Activated CD8-positive, alpha-beta memory T cell treated with anti-CD3 and anti-CD28 coated beads, Interleukin-2, amount 50 U/mL, for 24 hours (primary cell): ENCODE results near the gene DCUN1D2.
"Not testable (repeated sequence)": the region's sequence is repeated elsewhere in the genome, so short reads cannot be mapped to it uniquely, and the experiment has no call there.

Experiments
- DNase-seq: peaks from one replicate; pipeline ENCODE4 v3.0.0-alpha.2; 2020; ENCODE audit errors: extremely low read depth

Gene DCUN1D2

DNA sequence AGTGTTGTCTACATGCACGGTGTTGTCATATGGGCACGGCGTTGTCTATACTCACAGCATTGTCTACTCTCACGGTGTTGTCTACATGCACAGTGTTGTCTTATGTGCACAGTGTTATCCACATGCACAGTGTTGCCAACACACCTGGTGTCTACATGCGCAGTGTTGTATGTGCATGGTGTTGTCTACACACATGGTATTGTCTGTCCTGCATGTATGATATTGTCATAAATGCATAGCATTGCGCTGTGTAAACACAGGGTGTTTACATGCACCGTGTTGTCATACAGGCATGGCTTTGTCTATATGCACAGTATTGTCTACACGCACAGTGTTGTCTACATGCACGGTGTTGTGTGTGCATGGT, 44.0 kb downstream of the DCUN1D2 start:
- no peak for DNase-seq

DNA sequence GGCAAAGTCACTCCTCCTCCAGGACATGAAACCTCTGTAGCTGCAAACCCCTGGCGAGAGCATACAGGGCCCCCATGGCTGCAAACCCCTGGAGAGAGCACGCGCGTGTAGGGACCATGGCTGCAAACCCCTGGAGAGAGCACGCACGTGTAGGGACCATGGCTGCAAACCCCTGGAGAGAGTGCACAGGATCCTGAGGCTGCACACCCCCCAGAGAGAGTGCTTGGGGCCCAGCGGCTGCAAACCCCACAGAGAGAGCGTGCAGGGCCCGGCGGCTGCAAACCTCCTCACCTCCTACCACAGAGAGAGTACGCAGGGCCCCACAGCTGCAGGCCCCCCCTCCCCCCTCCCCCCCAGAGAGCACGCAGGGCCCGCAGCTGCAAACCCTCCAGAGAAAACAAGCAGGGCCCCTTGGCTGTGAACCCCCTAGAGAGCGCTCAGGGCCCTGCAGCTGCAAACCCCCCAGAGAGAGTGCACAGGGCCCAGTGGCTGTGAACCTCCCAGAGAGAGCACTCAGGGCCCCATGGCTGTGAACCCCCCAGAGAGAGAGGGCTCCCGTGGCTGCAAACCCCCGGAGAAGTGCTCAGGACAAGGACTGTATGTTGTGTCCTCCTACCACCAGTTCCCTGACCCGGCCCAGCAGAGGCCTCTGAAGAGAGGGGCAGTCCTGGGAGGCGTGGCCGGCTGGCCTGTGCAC, 44.6 kb downstream of the DCUN1D2 start:
- no peak for DNase-seq

DNA sequence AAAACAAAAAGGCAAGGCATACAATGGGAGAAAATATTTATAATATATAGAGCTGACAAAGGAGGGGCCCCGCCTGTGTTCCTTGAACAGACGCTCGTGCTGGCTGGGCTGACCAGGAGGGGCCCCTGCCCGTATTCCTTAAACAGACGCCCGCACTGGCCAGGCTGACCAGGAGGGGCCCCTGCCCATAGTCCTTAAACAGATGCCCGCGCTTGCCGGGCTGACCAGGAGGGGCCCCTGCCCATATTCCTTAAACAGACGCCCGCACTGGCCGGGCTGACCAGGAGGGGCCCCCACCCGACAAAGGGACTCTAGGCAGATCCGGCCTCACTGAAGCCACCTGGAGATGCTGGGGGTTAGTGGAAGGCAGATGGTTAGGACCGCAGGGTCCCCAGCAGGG, 46.5 kb downstream of the DCUN1D2 start:
- no peak for DNase-seq

DNA sequence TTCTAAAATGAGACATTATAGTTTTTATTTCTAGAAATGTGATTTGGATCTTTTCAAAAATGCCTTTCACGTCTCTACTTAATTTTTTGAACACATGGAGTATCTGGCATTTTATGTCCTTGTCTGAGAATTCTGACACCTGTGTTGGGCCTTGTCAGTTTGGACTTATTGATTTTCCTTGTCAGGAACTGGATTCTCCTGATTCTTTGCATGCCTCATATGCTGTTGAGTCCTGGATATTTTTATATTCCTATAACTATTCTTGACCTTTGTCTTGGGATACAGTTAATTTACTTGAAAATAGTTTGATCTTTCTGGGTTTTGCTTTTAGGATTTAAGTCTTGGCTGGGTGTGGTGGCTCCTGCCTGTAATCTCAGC, 47.5 kb downstream of the DCUN1D2 start:
- DNase-seq = no peak

DNA sequence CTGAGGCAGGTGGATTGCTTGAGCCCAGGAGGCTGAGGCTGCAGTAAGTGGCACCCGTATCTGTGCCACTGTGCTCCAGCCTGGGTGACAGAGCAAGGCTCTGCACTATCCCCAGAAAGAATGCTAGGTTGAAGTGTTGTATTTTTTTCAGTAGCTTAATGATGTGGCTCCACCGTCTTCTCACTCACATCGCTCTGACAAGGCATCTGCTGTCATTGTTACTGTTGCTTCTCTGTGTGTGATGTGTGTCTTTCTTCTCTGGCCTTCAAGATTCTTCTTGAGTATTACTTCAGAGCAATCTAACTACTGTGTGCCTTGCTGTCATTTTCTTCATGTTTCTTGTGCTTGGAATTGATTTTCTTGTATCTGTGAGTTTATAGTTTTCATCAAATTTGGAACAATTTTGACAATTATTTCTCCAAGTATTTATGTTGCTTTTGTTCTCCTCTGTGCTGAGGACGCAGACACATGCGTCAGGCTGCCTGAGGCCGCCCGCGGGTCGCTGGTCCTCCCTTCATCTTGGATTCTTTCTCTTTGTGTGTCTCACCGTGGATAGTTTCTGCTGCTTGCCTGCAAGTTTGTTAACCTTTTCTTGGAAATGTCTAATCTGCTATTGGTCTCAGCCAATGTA, 48.0 kb downstream of the DCUN1D2 start:
- no peak for DNase-seq

DNA sequence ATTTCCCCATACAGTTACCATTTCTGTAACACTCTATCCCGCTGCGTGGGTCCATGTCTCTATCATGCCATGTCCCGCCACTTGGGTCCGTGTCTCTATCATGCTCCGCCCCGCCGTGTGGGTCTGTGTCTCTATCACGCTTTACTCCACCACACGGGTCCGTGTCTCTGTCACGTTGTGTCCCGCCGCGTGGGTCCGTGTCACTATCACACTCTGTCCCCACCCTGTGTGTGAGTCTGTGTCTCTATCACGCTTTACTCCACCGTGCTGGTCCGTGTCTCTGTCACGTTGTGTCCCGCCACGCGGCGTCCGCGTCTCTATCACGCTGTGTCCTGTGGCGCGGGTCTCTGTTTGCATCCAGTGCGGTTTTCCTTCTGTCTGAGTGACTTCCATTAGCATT, 48.9 kb downstream of the DCUN1D2 start:
- DNase-seq = no peak

DNA sequence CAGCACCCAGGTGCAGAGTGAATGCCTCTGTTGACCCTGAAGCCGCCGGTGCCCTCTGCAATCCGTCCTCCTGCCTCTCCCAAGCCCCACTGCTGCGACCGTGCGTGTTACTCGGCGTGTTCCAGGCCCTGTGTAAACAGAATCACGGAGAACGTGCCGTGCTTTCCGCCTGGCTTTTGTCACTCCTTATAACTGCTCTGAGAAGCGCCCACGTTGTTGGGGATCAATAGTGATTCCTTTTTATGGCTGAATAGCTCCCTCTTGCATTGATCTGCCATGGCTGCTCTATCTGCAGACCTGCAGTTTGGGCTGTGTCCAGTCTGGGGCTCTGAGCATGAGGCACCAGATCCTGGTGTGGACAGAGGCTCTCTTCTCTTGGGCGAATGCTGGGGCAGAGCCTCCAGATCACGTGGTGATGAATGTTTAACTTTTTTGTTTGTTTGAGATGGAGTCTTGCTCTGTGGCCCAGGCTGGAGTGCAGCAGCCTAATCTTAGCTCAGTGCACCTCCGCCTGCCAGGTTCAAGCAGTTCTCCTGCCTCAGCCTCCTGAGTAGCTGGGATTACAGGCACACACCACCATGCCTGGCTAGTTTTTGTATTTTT, 53.0 kb downstream of the DCUN1D2 start:
- DNase-seq = no peak

DNA sequence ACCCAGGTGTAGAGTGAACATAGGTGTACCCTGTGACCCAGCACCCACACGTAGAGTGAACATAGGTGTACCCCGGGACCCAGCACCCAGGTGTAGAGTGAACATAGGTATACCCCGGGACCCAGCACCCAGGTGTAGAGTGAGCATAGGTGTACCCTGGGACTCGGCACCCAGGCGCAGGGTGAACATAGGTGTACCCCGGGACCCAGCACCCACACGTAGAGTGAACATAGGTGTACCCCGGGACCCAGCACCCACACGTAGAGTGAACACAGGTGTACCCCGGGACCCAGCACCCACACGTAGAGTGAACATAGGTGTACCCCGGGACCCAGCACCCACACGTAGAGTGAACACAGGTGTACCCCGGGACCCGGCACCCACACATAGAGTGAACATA, 53.6 kb downstream of the DCUN1D2 start:
- DNase-seq = not testable (repeated sequence)

DNA sequence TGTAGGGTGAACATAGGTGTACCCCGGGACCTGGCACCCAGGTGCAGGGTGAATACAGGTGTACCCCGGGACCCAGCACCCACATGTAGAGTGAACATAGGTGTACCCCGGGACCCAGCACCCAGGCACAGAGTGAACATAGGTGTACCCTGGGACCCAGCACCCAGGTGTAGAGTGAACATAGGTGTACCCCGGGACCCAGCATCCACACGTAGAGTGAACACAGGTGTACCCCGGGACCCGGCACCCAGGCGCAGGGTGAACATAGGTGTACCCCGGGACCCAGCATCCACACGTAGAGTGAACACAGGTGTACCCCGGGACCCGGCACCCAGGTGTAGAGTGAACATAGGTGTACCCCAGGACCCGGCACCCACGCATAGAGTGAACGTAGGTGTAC, 54.6 kb downstream of the DCUN1D2 start:
- DNase-seq = not testable (repeated sequence)

DNA sequence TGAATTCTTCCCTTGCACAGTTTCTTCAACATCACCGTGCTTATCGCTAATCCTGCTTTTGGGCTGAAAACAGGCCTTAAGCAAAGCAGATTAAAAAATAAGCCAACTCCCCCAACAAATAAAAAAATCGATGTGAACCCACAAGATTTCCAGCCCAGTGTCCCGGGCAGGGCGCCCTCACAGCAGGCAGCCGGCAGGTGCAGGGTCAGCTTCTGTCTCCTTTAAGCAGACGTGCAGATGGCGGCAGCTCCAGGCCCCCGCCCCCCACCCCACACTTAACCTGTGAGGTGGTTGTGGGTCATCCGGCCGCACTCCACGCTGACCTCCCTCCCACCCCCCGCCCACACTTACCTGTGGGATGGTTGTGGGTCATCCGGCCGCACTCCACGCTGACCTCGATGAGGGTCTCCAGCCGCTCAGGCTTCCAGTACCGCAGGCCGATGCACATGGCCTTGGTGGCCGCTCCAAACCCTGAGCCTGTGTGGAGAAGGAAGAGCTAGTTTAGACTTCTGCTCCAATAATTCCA, 57.1 kb downstream of the DCUN1D2 start:
- DNase-seq = no peak

DNA sequence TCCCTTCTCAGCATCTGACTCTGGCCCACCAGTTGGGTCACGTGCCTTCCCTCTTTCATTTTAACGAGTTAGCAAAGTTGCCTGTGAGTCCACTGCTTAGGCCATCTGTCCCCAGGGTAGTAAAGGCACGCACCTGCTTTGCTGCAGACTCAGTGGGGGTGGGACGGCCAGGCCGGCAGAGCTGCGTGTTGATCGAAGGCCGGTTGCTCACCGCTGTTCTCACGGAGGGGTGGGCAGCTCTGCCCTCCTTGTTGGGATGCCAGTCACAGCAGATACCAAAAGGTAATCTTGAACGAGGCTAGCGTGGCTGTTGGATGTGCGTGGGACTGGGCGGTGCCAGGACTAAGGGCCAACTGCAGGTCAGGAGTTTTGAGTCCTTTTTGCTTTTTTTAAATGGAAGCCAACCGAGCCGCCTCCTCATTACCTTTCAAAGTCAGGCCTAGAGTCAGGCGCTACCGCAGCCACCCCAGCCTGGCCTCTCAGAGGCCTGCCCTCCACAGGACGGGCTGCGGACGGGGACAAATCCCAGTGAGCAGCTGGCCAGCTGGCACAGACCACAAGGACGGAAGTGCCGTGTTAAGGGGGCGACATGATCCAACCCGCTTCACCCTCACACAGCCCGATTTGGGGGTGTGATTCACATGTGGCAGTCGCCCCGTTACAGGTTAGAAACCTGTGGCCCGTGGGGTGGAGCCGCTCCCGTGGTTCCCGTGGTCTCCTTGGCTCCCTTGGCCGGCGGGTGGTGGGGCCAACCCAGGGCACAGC, 57.8 kb downstream of the DCUN1D2 start:
- DNase-seq = no peak

DNA sequence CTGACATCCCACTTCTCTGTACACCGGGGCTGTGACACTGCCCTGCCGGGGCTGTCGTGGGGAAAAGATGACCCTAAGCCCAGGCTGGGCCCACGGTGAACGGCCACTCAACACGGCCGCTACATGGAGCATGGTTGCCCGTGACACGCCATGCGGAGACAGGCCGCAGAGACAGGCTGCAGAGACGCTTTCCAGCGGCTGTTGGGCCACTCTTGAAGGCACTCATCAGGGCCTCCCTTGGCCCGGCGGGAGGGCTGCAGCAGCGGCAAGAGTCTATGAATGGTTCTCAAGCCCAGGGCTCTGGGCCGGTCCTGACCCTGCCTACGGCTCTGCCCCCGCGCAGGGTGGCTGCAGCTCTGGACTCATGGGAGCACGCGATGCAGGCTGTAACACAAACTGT, 59.3 kb downstream of the DCUN1D2 start:
- no peak for DNase-seq

DNA sequence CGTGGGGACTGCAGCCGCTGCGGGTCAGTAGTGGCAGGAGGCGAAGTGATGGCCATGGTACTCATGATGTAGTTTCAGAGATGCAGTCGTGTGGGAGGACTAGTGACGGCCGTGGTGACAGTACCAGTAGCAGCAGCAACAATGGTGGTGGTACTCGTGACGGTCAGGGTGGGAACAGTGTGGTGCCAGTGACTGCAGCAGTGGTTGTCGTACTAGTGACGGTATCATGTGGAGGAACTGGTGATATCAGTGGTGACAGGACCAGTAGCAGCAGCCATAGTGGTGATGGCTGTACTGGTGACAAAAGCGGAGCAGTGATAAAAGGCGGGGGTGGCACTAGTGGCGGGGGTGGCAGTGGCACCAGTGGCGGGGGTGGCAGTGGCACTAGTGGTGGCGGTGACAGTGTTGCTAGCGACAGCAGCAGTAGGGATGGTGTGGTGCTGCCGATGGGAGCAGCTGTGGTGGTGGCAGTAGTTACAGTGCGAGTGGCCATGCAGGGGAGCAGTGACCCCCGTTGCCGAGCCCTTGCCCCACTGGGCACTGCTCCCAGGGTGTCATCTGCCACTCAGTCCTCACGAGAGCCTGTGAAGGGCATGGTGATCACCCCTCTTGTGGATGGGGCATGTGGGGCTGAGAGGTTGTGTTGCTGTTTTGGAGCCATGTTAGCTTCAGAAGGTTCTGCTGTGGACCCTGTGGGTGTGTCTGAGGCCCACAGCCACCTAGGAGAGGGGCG, 60.0 kb downstream of the DCUN1D2 start:
- no peak for DNase-seq

DNA sequence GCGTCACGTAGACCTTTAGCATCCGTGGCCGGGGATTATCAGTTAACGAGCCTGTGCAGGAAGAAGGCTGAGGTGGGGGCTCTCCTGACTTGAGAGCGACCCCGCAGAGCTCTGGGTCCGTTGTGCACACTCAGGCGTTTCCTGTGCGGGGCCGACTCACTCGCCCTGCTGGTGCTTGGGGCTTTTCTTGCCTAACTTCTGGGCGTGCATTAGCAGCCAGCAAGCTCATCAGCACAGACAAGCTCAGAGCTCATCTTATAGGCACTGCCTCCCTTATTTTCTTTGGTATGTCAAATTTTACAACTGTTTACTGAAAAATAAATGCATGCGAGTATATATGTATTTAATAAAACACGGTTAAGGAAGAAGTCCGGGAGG, 60.9 kb downstream of the DCUN1D2 start:
- no peak for DNase-seq

DNA sequence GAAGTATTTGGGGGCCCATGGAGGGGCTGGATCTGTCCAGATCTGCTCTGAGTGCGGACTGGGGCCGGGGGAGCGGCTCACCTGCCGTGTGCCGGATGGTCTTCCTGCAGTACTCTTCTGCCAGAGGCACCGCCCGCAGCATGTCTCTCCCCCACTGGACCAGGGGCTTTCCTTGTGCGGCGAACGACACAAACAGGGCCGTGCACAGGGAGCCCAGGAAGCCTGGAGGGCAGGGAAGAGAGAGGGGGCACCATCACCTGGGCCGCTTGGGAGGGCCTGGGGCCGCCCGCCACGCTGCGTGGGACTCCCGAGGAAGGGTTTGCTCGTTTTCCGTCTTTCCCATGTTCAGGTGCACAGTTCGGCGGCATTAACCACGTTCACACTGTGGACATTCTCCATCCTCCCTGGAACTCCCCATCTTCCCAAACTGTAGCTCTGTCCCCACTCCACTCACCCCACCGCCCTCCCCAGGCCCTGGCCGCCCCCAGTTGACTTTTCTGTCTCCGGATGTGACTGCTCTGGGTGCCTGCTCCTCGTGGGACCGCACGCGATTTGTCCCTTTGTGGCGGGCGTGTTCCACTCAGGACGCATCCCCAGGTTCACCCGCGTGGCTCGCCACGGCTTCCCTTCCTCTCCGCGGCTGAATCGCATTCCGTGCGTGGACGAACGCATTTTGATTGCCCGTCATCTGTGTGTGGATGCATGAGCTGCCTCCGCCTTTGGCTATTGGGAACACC, 61.5 kb downstream of the DCUN1D2 start:
- DNase-seq = no peak

DNA sequence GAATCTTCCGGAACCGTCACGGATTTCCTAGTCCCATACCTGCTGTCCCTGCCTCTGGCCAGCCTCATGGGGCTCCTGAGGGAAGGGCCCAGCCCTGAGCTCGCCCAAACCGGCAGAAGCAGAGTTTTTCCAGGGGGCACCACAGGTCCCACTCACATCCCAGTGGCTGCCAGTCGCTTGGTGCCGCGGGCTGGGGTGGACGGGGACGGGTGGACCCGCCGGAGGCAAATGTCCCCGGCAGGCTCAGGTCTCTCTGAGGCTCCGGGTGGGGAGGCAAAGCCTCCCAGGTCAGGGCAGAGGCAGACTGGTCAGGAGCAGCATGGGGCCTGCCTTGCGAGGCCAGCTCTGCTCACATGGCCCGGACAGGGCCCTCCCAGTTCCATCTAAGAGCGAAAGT, 62.0 kb downstream of the DCUN1D2 start:
- DNase-seq = no peak

DNA sequence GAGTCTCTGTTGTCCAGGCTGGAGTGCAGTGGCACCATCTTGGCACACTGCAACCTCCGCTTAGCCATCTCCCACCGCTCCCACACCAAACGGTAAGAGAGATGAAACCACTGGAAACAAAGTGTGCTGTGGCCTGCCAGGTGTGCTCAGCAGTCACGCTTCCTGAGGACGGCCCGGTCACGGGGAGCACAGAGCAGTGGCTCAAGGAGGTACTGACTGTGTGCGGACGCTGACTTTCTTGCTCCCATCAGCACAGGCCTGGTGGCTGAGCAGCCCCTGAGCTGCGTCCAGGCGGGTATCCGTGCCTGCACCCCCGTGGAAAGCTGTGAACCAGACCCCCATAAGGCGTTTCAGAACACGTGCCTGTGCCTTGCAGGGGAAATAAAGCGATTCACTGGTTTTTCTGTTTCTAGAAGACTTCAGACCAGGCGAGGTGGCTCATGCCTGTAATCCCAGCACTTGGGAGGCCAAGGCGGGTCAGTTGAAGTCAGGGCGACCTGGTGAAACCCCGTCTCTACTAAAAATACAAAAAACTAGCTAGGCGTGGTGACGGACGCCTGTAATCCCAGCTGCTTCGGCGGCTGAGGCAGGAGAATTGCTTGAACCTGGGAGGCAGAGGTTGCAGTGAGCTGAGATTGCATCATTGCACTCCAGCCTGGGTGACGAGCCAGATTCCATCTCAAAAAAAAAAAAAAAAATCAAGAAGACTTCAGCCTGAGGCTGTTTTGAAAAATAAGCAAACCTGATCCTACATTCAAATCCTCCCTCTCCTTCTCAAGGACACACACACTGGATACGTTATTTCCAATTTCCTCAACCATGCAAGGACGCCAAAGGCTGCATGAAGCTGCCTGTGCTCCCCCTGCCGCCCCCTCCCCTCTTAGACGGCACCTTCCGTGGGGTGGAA, 62.7 kb downstream of the DCUN1D2 start:
- no peak for DNase-seq

DNA sequence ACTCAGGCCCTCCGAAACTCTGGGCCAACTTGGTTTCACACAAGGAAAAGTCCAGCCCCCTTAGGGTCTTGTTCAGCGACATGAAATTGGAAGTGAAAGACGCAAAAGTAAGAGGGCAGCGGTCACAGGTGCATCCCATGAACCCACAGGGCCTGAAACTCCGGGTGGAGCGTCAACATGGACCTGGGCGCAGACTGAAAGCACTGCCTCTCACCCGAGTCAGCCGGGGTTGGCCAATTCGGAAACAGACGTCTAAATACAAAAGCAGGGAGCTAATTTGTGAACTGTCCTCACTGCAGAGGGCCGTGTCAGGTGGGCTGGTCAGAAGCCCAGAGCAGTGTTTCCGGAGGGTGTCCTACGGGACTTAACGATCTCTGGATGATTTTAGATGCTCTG, 63.9 kb downstream of the DCUN1D2 start:
- no peak for DNase-seq

DNA sequence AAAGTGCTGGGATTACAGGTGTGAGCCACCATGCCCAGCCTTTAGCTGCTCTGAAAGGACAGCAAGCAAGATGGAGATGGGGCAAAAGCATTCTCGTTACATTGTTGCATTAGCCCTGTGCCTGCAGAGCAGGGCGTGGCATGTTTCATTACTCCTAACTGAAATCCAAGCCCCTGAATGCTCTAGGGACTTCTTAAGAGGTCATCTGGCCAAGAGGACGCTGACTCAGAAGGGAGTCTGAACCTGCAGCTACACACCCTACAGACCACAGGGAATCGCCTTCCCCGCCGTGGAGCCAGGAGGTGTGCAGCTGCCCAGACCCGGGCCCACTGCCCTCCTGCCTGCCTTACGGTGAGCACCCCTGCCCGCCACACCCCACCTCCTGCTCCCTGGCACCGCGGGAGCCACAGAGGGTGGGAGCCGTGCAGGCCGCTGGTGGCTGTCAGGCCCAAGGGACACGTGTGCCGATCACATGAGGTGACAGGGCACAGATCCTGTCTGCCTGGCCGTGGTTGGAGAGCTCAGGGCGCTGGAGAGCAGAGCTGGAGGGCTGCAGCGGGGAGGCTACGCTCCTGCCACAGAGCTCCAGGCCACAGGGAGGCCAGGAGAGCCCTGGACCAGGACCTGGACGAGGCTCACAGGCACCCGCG, 64.4 kb downstream of the DCUN1D2 start:
- no peak for DNase-seq
